ENCODE measurements around the gene WASF3.

Gene WASF3
- 0 to 0.37 (median 0.18) reads per million in 4 experiments for total RNA-seq

DNA sequence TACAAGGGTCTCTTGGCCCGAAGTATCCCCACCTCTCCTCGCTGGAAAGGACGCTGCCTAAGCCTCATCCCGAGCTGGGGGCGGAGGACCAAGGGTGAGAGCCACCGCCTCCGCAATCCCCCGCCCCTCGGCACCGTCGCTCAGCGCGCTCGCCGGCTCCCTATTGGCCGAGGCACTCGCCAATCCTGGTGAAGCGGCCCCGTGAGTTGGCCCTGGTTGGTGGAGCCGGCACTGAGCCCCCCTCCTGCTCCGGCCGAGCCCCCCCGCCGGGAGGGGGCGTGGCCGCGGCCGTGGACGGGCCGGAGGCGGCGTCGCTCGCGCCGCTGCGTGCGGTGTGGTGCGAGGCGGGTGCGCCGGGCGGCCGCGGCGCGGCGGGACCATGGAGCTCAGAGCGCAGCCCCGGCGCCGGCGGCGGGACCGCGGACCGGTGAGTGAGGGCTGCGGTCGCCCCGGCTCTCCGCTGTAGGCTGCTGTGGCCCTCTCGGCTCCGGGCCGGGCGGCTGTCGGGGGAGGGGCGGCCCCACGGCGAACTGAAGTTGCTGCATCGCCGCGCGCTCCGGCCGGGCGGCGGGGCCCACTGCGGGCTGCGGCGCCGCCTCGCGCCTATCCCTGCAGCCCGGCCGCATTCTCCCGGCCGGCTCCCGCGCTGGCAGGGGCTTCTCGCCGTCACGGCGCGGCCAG lies at the start of gene WASF3:
TSS of gene WASF3 (plus strand) at position 291 of the 681 bp plus-strand sequence. CDS start 84,588 bp downstream, outside the sequence.
- no peak for DNase-seq

DNA sequence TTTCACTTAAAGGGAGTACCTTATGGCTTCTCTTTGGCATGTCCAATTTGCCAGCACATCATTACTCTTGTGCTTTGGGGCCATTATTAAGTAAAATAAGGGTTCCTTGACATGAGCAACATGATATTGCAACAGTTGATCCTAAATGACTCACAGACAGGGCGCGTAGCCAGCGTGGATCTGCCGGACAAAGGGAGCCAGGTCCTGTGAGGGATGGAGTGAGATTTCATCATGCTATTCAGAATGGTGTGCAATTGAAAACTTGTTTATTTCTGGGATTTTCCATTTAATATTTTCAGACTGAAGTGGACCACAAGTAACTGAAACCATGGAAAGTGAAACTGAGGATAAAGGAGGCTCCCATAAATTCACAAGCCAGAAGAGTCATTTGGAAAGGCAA lies 48.6 kb upstream of the WASF3 start:
- no peak for DNase-seq

DNA sequence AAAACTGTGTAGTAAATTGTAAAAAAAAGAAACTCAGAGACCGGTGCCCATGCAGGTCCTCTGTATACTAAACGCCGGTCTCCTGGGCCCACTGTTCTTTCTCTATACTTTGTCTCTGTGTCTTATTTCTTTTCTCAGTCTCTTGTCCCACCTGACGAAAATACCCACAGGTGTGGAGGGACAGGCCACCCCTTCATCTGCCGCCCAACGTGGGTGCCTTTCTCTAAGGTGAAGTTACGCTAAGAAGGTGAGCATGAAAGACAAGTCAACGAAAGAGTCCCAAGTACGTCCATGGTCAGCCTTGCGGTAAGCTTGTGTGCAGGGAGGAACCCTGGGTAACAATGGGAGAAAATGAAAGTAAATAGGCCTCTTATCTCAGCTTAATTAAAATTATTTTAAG lies 48.0 kb upstream of the WASF3 start:
- DNase-seq = no peak

GRCh38 chr13:26513931-26514330 lies 43.6 kb upstream of the WASF3 start:
- no peak for DNase-seq

- no peak for DNase-seq
These were observed 41.8 kb upstream of the WASF3 start for GRCh38 chr13:26515721-26516120.

- DNase-seq = no peak
These were observed 39.5 kb upstream of the WASF3 start for GRCh38 chr13:26517936-26518335.

GRCh38 chr13:26518451-26518959 lies 39.0 kb upstream of the WASF3 start:
- DNase-seq = no peak

DNA sequence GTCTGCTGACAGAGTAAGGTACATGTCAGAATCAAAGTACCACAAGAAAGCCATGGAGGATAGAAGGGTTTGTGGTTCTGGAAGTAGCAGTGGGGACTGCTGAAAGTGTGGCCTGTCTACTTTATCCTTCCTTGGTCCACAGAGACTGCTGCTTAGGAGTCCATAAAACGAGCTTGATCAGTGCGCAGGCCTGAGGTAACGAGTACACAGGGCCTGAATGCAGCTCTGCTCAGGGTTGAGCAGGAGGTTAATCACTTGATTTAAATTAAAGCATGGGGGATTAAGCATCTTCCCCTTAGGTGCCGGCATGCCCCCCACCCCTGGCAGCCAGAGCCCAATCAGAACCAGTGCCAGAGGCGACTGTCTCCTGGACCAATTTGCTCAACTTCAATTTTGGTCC lies 34.9 kb upstream of the WASF3 start:
- no peak for DNase-seq

- no peak for DNase-seq
These were observed 34.5 kb upstream of the WASF3 start for GRCh38 chr13:26523007-26523406.

DNA sequence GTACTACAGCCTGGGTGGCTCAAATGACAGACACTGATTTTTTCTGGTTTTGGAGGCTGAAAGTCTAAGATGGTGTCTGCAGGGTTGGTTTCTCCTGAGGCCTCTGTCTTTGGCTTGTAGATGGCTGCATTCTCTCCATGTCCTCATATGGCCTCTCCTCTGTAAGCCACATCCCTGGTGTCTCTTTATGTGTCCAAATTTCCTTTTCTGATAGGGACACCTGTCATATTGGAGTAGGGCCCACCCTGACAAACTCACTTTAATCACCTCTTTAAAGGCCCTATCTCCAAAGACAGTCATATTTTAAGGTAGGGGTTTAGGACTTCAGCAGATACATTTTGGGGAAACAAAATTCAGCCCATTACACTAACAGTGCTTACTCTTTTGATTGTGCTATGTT lies 32.0 kb upstream of the WASF3 start:
- no peak for DNase-seq

DNA sequence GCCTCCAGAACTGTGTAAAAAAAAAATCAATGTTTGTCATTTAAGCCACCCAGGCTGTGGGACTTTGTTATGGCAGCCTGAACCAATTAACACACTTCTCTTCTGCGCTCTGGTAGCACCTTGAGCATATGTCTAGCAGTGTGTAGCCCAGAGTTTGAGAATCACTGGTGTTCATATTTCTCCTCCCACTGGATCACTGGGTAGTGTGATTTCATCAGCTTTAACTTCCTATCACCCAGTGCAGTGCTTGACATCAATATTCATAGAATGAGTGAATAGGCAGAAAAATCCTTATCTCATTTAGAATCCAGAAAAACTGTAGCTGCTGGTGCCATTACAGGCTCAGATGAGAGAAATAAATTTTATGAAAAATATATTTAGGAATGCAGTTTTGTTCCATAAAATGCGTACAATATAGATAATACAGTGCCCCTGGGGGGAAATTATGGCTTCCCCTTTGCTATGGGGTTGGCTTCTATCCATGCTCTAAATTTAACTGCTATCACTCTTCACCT lies 30.7 kb upstream of the WASF3 start:
- DNase-seq = no peak

DNA sequence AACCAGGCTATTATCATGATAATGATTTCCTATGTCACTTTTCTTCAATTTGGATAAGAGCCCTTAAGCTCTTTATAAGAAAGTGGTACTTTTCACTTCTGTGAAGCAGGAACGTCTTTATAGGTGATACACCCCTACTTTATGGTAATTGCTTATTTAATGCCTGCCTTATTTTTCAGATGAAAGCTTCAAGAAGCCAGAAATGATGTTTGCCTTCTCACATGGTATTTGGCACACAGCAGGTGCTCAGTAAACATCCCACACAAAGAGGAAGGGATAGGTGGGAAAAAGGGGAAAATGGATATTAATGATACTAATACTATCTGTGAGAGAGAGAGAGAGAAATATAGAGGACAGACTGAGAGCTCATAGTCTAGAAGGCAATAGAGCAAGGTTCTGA lies 29.0 kb upstream of the WASF3 start:
- DNase-seq = no peak

GRCh38 chr13:26529441-26529840 lies 28.0 kb upstream of the WASF3 start:
- no peak for DNase-seq

- no peak for DNase-seq
These were observed 25.7 kb upstream of the WASF3 start for GRCh38 chr13:26531742-26532141.

- DNase-seq = no peak
These were observed 23.3 kb upstream of the WASF3 start for GRCh38 chr13:26534036-26534726.

DNA sequence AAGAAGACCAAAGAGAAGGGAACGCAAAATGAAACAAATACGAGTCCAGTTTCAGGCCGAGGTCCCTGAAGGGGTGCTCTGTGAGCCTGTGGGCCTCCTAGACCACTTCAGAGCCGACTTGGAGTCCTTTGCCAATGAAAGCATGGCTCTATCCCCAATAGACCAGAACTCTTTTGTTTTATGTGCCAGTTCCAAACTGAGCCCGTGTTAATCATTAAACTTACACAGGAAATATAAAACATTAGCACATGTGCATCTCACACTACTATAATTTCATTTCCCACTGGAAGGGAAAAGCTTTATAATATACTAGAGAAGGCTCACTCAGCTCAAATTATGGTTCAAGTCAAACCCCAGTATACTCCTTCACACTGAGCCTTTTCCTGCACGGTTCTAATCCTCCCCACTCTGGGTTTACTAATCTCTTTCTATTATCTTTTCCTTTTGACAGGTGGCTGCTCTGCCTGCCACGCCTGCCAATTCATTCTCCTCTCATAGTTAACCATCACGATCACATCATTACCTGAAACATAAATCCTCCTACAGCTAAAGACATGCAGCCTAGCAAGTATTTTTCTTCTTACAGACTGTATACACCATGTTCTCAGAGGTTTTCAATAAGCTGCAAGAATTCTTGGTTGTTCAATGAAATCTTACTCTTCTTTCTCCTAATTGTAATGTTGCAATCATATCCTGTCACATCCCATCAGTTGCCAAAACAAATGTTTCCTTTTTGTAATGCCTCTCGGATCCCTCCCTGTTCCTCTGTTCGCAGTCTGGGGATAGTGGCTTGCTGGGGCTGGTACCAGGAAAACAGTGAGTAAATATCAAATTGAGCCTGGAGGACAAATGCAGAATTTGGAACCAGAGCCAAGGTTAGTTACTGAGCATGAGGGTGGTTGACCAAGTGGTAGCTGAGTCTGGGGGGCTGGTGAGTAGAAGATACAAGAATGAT lies 18.8 kb upstream of the WASF3 start:
- DNase-seq = no peak

GRCh38 chr13:26539738-26540292 lies 17.7 kb upstream of the WASF3 start:
- DNase-seq = no peak

DNA sequence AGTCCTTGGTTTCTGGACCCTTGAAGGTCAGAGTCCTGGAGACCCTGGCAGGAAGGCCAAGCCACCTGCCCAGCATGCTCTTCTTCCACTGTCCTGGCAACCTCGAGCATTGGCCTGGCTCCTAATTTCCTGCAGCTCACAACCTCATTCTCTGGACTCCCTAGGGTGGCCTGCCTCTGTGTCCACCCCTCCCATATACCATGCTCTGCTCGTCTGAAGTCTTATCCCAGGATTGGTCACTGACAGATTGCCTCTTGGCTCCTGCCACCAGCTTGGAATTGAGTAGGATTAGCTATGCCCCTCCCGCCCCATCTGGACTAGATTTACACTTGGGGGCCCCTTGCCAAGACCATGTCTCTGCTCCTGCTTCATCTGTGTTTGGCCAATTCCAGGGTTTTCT lies 17.1 kb upstream of the WASF3 start:
- DNase-seq = no peak

DNA sequence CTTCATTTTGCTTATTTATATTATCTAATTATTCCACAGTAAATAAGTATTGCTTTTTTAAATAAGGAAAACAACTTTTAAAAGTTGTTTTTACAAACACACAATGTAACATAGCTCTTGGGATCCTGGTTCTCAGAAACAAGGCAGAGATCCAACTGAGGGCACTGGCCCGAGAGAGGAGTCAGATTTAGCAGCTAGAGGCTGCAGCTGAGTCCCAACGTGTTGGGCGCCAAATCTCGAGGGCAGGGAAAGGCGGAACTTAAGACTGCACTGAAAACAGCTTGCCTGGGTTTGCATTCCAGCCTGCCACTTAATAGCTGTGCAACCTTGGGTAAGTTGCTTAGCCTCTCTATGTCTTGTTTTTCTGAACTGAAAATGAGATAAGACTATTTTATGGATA lies 16.4 kb upstream of the WASF3 start:
- DNase-seq = no peak

DNA sequence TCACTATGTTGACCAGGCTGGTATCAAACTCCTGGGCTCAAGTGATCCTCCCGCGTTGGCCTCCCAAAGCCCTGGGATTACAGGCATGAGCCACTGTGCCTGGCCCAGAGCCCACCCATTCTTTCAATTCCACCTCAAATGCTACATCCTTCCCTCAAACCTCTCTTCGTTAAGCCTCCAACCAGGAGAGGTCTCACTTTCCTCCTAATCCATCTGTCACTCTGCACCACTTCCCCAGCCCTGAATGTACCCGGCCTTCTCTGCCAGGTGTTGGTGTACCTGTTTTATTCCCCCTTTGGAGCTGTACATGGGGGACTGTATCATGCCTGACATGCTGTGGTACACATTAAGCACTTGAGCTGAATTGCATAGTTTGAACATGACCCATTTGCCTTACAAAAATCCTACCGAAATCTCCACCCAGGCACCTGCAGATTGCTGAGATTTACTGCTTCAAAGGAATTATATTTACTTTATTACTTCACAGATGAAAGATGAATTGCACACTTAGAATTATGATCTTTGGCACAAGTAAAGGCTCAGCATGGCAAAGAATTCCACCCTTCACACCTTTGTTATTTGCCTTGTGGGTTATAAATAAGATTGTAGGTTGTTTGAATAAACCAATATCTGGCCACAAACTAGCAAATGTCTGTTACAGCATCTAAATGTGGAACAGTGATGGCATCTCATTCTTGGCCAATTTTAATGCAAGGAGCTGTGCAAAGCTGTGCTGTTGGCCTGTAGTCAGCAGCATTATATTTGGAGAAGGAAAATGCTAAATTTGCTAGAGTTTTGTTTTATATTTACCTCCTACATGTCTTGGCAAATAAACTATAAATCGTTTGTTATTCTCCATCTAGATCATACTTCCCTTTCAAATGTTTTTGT lies 15.6 kb upstream of the WASF3 start:
- DNase-seq = no peak

- no peak for DNase-seq
These were observed 12.8 kb upstream of the WASF3 start for GRCh38 chr13:26544707-26545106.
